Naive thymus-derived CD4-positive, alpha-beta T cell (primary cell): ENCODE results near the gene GFPT2. TPM values are rescaled to one million over a fixed set of nuclear protein-coding genes. Genes with fewer than 3 reads are reported as not detected.

Source experiments
- ATAC-seq: fragments of 150-1000 bp; cut with Tn5 transposase; 2 replicates; pipeline ENCODE4 v1.10.0; 2021; ENCODE audit warnings: mild to moderate bottlenecking, moderate library complexity
- CTCF ChIA-PET: fragments of 350-600 bp; sonication (Branson Sonifier 250); formaldehyde crosslinking; loops from one replicate; lab custom pipeline; 2021; ENCODE audit warnings: antibody characterized with exemption; lab: Charles Lee
- POLR2A ChIA-PET: fragments of 350-600 bp; sonication (Branson Sonifier 250); formaldehyde crosslinking; loops from one replicate; lab custom pipeline; 2021; ENCODE audit warnings: antibody characterized with exemption, inconsistent platforms; lab: Charles Lee
- DNase-seq, 9 donors: peaks; one replicate each; pipeline versions ENCODE4 v3.0.0 to v3.0.0-alpha.2; 2020 to 2022; ENCODE audit warnings: mixed read lengths in 1 of 9
- H3K27ac ChIP-seq: one replicate; pipeline ENCODE4 v1.7.0; 2013; ENCODE audit warnings: mild to moderate bottlenecking, low read depth, low read length, moderate library complexity
- H3K27me3 ChIP-seq, 2 donors: one replicate each; pipeline ENCODE4 v1.7.0; 2013; ENCODE audit warnings: low read length in 2 of 2, mild to moderate bottlenecking in 2 of 2, moderate library complexity in 2 of 2; ENCODE audit not compliant: control insufficient read depth in 2 of 2, insufficient read depth in 2 of 2
- H3K36me3 ChIP-seq, 3 experiments: 1 replicate in 2 of 3; 2 replicates in 1 of 3; pipeline ENCODE4 v1.7.0; 2013; ENCODE audit warnings: low read length in 3 of 3, mild to moderate bottlenecking in 3 of 3, moderate library complexity in 1 of 3; ENCODE audit not compliant: insufficient read depth in 3 of 3, control insufficient read depth in 2 of 3
- H3K4me1 ChIP-seq, 2 donors: one replicate each; pipeline ENCODE4 v1.7.0; 2013; ENCODE audit warnings: low read length in 2 of 2, mild to moderate bottlenecking in 2 of 2, moderate library complexity in 1 of 2; ENCODE audit not compliant: control insufficient read depth in 2 of 2, insufficient read depth in 2 of 2
- H3K4me3 ChIP-seq: 2 replicates; pipeline ENCODE4 v1.7.0; 2013; ENCODE audit warnings: mild to moderate bottlenecking, low read length
- H3K9me3 ChIP-seq, 3 experiments: 1 replicate in 2 of 3; 2 replicates in 1 of 3; pipeline ENCODE4 v1.7.0; 2013; ENCODE audit warnings: low read length in 3 of 3; ENCODE audit not compliant: control insufficient read depth in 2 of 3
- H3K27ac Mint-ChIP-seq, 9 donors: one replicate each; pipeline ENCODE4 v1.8.0; 2020 to 2022; ENCODE audit warnings: mixed read lengths in 9 of 9, mild to moderate bottlenecking in 8 of 9, moderate library complexity in 5 of 9, inconsistent platforms in 2 of 9
- H3K27me3 Mint-ChIP-seq, 5 donors: one replicate each; pipeline ENCODE4 v1.8.0; 2021 to 2022; ENCODE audit warnings: mixed read lengths in 5 of 5, mild to moderate bottlenecking in 1 of 5
- H3K36me3 Mint-ChIP-seq, 5 donors: one replicate each; pipeline ENCODE4 v1.8.0; 2020 to 2022; ENCODE audit warnings: mixed read lengths in 5 of 5, mild to moderate bottlenecking in 3 of 5, inconsistent platforms in 1 of 5
- H3K4me1 Mint-ChIP-seq, 7 donors: one replicate each; pipeline ENCODE4 v1.8.0; 2020 to 2022; ENCODE audit warnings: mixed read lengths in 7 of 7, mild to moderate bottlenecking in 3 of 7, inconsistent platforms in 1 of 7
- H3K4me3 Mint-ChIP-seq, 10 donors: one replicate each; pipeline ENCODE4 v1.8.0; 2020 to 2022; ENCODE audit warnings: mild to moderate bottlenecking in 10 of 10, mixed read lengths in 10 of 10, moderate library complexity in 6 of 10, inconsistent platforms in 2 of 10
- H3K9me3 Mint-ChIP-seq, 11 donors: one replicate each; pipeline ENCODE4 v1.8.0; 2020 to 2022; ENCODE audit warnings: mixed read lengths in 11 of 11, mild to moderate bottlenecking in 4 of 11, inconsistent platforms in 1 of 11, moderate library complexity in 1 of 11
- intact Hi-C, 2 donors: fragments of 100-400 bp; cut with micrococcal nuclease; formaldehyde crosslinking; loops; one replicate each; pipeline ENCODE4 v1.15.1; 2023
- polyA plus RNA-seq, 2 donors: library from polyadenylated mRNA; unstranded; fragments of 300-500 nt; fragmentation: Illumina TruSeq; gene quantifications; one replicate each; pipeline ENCODE4 v1.2.3, GENCODE V29; 2021
- total RNA-seq, 6 experiments: library from RNA in 5 of 6; stranded (reverse) in 5 of 6; gene quantifications; 1 replicate in 5 of 6; 2 replicates in 1 of 6; pipeline ENCODE4 v1.2.3 and lab custom pipeline; 2021 to 2026

Gene GFPT2
- total and polyA plus RNA-seq, 7 experiments from 2014 or later = 0.16 to 0.81 TPM; not detected in 5

DNA sequence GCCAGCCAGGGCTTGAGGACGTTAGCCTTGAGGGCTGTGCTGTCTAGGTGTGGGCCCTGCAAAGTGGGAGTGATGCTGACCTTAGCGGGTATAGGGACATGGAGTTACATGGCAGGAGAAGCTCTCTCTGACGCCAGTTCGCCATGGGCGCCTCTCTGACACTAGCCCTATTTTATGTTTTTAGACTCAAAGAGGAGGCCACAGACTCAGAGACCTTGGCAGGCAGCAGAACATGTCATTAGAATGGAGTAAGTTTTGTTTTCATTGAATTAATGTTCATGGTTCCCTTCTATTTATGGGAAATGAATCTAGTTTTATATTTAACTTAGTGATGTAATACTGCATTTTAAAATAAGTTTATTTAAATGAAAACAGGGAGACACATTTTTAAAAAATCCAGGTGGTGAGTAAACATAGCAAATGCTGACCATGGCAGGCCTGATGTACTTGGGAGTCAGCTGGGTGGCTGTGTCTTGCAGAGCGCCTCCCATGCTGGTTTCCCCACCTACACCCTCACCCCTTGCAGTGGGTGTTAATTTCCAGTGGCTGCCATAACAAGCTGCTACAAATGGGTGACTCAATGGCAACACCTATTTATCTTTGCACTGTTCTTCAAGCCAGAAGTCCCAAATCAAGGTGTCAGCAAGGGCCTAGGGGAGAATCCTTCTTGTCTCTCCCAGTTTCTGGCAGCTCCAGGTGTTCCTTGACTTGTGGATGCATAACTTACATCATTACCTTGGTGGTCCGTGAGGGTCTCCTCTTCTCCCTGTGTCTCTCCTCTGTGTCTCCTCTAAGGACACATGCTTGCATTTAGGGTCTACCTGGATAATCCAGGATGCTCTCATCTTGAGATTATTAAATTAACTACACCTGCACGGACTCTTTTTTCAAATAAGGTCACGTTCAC, 25.6 kb upstream of the GFPT2 start:
- ChIA-PET CTCF (no interaction called here), POLR2A (no interaction called here)
- H3K4me1 ChIP-seq = no peaks in the 10 kb centered on the region
- no peak overlapping the region for H3K27ac ChIP-seq
- H3K27me3 Mint-ChIP-seq = peaks cover 0 to 8% (median 0%) of the 10 kb centered on the region in 5 donors
- no peak overlapping the region for H3K4me3 ChIP-seq
- H3K36me3 ChIP-seq = no peaks in the 10 kb centered on the region
- H3K27me3 ChIP-seq = no peaks in the 10 kb centered on the region
- ATAC-seq = no peak
- no peaks in the 10 kb centered on the region for H3K9me3 ChIP-seq
- no peaks in the 10 kb centered on the region for H3K4me1 Mint-ChIP-seq
- peak overlapping the region in 1 of 10 donors; percentile 41 for H3K4me3 Mint-ChIP-seq
- H3K27ac Mint-ChIP-seq = no peak overlapping the region
- H3K36me3 Mint-ChIP-seq = no peaks in the 10 kb centered on the region
- no peak for DNase-seq
- H3K9me3 Mint-ChIP-seq = peaks cover 0 to 4% (median 0%) of the 10 kb centered on the region in 11 donors
- intact Hi-C loops = no loop called here

DNA sequence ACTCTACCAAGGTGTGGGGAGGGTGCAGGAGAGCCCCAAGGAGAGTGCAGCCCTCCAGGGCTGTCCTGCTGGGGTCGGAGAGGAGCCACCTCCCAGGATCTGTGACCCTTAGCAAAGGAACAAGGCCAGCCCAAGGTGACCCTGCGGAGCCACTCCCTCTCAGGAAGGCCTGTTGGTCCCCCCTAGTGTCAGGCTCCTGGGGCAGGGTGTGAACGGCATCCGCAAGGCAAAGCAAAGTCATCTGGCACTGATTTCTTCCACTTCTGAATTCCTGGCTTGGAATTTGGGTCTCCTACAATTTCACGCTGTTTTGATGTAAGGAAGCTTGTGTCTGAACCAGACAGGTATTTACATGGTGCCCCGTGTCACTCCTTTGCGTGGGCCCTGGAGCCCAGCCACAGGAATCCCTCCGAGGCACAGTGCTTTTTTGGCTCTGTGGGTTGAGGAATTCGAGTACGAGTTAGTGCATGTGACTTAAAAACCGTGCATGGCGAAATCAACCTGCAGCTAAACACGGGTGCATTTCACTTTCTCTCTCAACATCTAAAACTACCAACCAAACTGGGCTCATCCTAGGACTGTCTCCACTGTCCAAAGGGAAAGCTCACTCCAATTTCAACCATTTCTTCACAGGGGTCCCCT, 24.5 kb upstream of the GFPT2 start:
- CTCF ChIA-PET = no interaction called here
- H3K36me3 ChIP-seq = no peaks in the 10 kb centered on the region
- H3K4me3 Mint-ChIP-seq = no peak overlapping the region
- H3K27ac ChIP-seq = no peak overlapping the region
- POLR2A ChIA-PET = no interaction called here
- intact Hi-C loops = no loop called here
- DNase-seq = no peak
- peaks cover 0 to 8% (median 0%) of the 10 kb centered on the region in 5 donors for H3K27me3 Mint-ChIP-seq
- no peaks in the 10 kb centered on the region for H3K4me1 Mint-ChIP-seq
- no peaks in the 10 kb centered on the region for H3K36me3 Mint-ChIP-seq
- no peak for ATAC-seq
- H3K27ac Mint-ChIP-seq = no peak overlapping the region
- no peak overlapping the region for H3K4me3 ChIP-seq
- H3K4me1 ChIP-seq = no peaks in the 10 kb centered on the region
- no peaks in the 10 kb centered on the region for H3K27me3 ChIP-seq
- H3K9me3 ChIP-seq = no peaks in the 10 kb centered on the region
- peaks cover 0 to 4% (median 0%) of the 10 kb centered on the region in 11 donors for H3K9me3 Mint-ChIP-seq

DNA sequence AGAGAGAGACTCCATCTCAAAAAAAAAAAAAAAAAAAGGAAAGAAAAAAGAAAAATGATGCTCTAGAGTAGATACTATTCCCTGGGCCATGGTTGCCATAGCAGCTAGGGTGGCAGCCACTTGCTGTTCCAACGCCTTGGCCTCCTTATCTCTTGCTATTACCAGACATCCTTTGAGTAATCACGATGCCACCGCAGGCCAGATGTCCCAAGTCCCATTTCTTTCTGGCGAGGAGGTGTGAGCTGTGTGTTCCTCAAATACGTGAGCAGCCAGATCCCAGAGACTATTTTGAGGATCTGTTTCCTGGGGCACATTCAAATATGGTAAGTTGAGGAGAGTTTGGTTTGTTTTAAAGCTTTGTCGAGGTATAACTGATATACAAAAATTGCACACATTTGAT, 23.4 kb upstream of the GFPT2 start:
- Histone ChIP-seq H3K36me3 (no peaks in the 10 kb centered on the region), H3K27ac (no peak overlapping the region), H3K4me1 (no peaks in the 10 kb centered on the region), H3K27me3 (no peaks in the 10 kb centered on the region), H3K9me3 (no peaks in the 10 kb centered on the region), H3K4me3 (no peak overlapping the region)
- intact Hi-C loops = no loop called here
- DNase-seq (no peak), ATAC-seq (no peak)
- Mint-ChIP-seq H3K4me3 (no peak overlapping the region), H3K9me3 (peaks cover 0 to 3% (median 0%) of the 10 kb centered on the region in 11 donors), H3K36me3 (no peaks in the 10 kb centered on the region), H3K27ac (no peak overlapping the region), H3K4me1 (no peaks in the 10 kb centered on the region), H3K27me3 (no peaks in the 10 kb centered on the region)
- ChIA-PET CTCF (no interaction called here), POLR2A (no interaction called here)

DNA sequence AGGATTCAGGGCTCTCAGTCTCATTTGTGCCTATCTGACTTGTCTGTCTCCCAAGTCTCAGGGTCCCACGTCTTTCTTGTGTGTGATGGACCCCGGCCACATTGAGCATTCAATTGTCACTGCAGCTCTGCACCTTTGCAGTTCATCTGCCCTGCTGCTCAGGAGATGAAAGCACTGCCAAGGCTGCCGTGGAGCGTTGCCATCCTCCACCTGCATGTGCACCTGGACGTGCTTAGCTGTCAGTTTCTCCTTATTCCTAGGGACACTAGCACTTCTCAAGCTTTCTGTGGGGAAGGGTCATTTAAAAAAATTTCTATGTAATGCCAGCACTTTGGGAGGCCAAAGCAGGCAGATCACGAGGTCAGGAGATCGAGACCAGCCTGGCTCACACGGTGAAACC, 22.8 kb upstream of the GFPT2 start:
- intact Hi-C loops = no loop called here
- POLR2A ChIA-PET = no interaction called here
- H3K4me3 Mint-ChIP-seq = no peak overlapping the region
- no peaks in the 10 kb centered on the region for H3K27me3 Mint-ChIP-seq
- H3K27ac Mint-ChIP-seq = no peak overlapping the region
- Histone ChIP-seq H3K27me3 (no peaks in the 10 kb centered on the region), H3K4me1 (no peaks in the 10 kb centered on the region), H3K4me3 (no peak overlapping the region), H3K27ac (no peak overlapping the region), H3K9me3 (no peaks in the 10 kb centered on the region), H3K36me3 (no peaks in the 10 kb centered on the region)
- peaks cover 0 to 3% (median 0%) of the 10 kb centered on the region in 11 donors for H3K9me3 Mint-ChIP-seq
- ATAC-seq (no peak), DNase-seq (no peak)
- CTCF ChIA-PET = no interaction called here
- no peaks in the 10 kb centered on the region for H3K36me3 Mint-ChIP-seq
- H3K4me1 Mint-ChIP-seq = no peaks in the 10 kb centered on the region

DNA sequence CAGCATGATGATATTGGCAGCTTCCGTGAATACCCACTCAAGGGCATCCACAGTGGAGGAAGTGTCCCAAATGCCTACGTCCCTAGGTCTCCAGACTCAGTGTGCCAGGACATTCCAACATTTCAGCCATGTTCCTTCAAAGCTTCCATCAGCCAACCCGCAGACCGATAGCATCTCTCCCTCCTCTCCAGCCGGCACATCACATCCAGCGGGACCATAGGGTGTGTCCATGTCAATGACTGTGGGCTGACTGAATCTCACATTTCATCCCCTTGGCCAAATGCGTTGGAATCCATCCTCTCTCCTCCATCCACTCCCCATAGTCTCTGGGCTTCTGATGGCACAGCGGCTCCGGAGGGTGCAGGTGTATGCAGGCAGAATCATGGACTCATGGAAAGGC, 22.2 kb upstream of the GFPT2 start:
- DNase-seq (no peak), ATAC-seq (no peak)
- peaks cover 0 to 3% (median 0%) of the 10 kb centered on the region in 11 donors for H3K9me3 Mint-ChIP-seq
- no peaks in the 10 kb centered on the region for H3K4me1 Mint-ChIP-seq
- intact Hi-C loops = no loop called here
- no peaks in the 10 kb centered on the region for H3K9me3 ChIP-seq
- H3K27me3 ChIP-seq = no peaks in the 10 kb centered on the region
- H3K36me3 Mint-ChIP-seq = no peaks in the 10 kb centered on the region
- ChIA-PET CTCF (no interaction called here), POLR2A (no interaction called here)
- no peaks in the 10 kb centered on the region for H3K4me1 ChIP-seq
- no peaks in the 10 kb centered on the region for H3K36me3 ChIP-seq
- no peak overlapping the region for H3K4me3 Mint-ChIP-seq
- H3K4me3 ChIP-seq = no peak overlapping the region
- peak overlapping the region in 1 of 9 donors; percentile 3 for H3K27ac Mint-ChIP-seq
- H3K27me3 Mint-ChIP-seq = peaks cover 0 to 3% (median 0%) of the 10 kb centered on the region in 5 donors
- no peak overlapping the region for H3K27ac ChIP-seq

DNA sequence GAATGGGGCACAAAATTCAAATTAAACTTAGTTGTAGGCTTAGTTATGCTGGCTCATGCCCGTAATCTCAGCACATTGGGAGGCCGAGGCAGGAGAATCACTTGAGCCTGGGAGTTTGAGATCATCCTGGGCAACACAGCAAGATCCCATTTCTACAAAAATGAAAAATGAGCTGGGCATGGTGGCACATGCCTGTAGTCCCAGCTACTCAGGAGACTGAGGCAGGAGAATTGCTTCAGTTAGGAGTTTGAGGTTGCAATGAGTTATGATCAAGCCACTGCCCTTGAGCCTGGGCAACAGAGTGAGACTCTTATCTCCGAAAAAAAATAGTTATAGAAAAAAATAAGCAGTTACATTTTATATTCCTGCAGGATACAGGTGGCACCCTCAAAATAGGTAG, 20.7 kb upstream of the GFPT2 start:
- no peaks in the 10 kb centered on the region for H3K36me3 Mint-ChIP-seq
- no peaks in the 10 kb centered on the region for H3K4me1 ChIP-seq
- no peaks in the 10 kb centered on the region for H3K27me3 ChIP-seq
- no peak overlapping the region for H3K27ac ChIP-seq
- ChIA-PET POLR2A (no interaction called here), CTCF (no interaction called here)
- no peaks in the 10 kb centered on the region for H3K36me3 ChIP-seq
- H3K9me3 ChIP-seq = no peaks in the 10 kb centered on the region
- H3K27me3 Mint-ChIP-seq = peaks cover 0 to 4% (median 0%) of the 10 kb centered on the region in 5 donors
- no peak overlapping the region for H3K4me3 ChIP-seq
- no peaks in the 10 kb centered on the region for H3K4me1 Mint-ChIP-seq
- no peak overlapping the region for H3K4me3 Mint-ChIP-seq
- ATAC-seq (no peak), DNase-seq (no peak)
- intact Hi-C loops = no loop called here
- H3K9me3 Mint-ChIP-seq = peaks cover 0 to 3% (median 0%) of the 10 kb centered on the region in 11 donors
- no peak overlapping the region for H3K27ac Mint-ChIP-seq
